AG04450 (cell line): ENCODE data around the gene CLK1. TPM values are rescaled to one million over a fixed set of nuclear protein-coding genes. Genes with fewer than 3 reads are reported as not detected.
A peak's percentile ranks its signal among the peaks of the same experiment; 100 is the strongest.

Experiments
- CTCF ChIA-PET: fragments of 300-600, 350-600 bp; formaldehyde crosslinking; extraction: SDS; loops from one replicate; lab custom pipeline; 2022; ENCODE audit warnings: antibody characterized with exemption, inconsistent platforms; lab: Charles Lee
- POLR2A ChIA-PET: fragments of 350-600 bp; formaldehyde crosslinking; extraction: SDS; loops from one replicate; lab custom pipeline; 2021; ENCODE audit warnings: antibody characterized with exemption, inconsistent platforms; lab: Yijun Ruan, JAX
- DNase-seq: peaks from one replicate; pipeline ENCODE4 v3.0.0-alpha.2; 2011; ENCODE audit warnings: low read depth, low spot score
- H3K27ac ChIP-seq: one replicate; pipeline ENCODE4 v1.5.1; 2012; ENCODE audit warnings: low read depth, low read length, control low read depth
- H3K27me3 ChIP-seq: one replicate; pipeline ENCODE4 v1.6.0; 2012; ENCODE audit warnings: low read length; ENCODE audit not compliant: control insufficient read depth, insufficient read depth
- H3K4me3 ChIP-seq: 2 replicates; pipeline ENCODE4 v1.5.1; 2011; ENCODE audit warnings: mild to moderate bottlenecking, low read depth, low read length, control low read depth
- H3K9me3 ChIP-seq: 2 replicates; pipeline ENCODE4 v1.5.1; 2012; ENCODE audit warnings: low read length; ENCODE audit not compliant: control insufficient read depth, insufficient read depth
- CTCF ChIP-seq: IDR thresholded peaks from 2 replicates; pipeline ENCODE4 v1.5.1; 2011; ENCODE audit warnings: low read depth, low read length, control low read depth, inconsistent platforms
- polyA plus RNA-seq: library from polyadenylated mRNA; depleted of rRNA; stranded (reverse); fragments of >200 nt; gene quantifications from 2 replicates; pipeline ENCODE4 v1.2.3, GENCODE V29; 2011

Gene CLK1
- polyA plus RNA-seq, 1 experiment, result 103 TPM

GRCh38 chr2:200862532-200863000, 1.9 kb downstream of the CLK1 start:
- H3K9me3 ChIP-seq, result no peaks in the 10 kb centered on the region
- ChIA-PET CTCF (no interaction called here), POLR2A (interaction anchor here (0.6 kb wide), 1 partner anchor 114 kb away, joined by 3 read pairs; no protein-coding TSS in a partner anchor)
- TF ChIP-seq CTCF, result no peak
- H3K27ac ChIP-seq, result no peak overlapping the region
- no peak for DNase-seq
- no peaks in the 10 kb centered on the region for H3K27me3 ChIP-seq
- peak overlapping the region; percentile 76 for H3K4me3 ChIP-seq

GRCh38 chr2:200861617-200862155, 2.8 kb downstream of the CLK1 start:
- Histone ChIP-seq H3K27me3 (no peaks in the 10 kb centered on the region), H3K27ac (no peak overlapping the region), H3K4me3 (peak overlapping the region; percentile 76), H3K9me3 (no peaks in the 10 kb centered on the region)
- POLR2A ChIA-PET, result interaction anchor here (0.6 to 0.7 kb wide), 2 partner anchors 113 to 1470 kb away, joined by 3 read pairs; no protein-coding TSS in a partner anchor
- CTCF ChIA-PET, result interaction anchor here (1.0 kb wide), 1 partner anchor 148 kb away, joined by 3 read pairs; no protein-coding TSS in a partner anchor
- TF ChIP-seq CTCF, result no peak
- DNase-seq, result no peak

GRCh38 chr2:200860092-200860795, 4.2 kb downstream of the CLK1 start:
- no peak for TF ChIP-seq CTCF
- Histone ChIP-seq H3K27ac (no peak overlapping the region), H3K27me3 (no peaks in the 10 kb centered on the region), H3K9me3 (no peaks in the 10 kb centered on the region), H3K4me3 (no peak overlapping the region)
- POLR2A ChIA-PET, result no interaction called here
- CTCF ChIA-PET, result no interaction called here
- no peak for DNase-seq

- ChIA-PET CTCF (no interaction called here), POLR2A (no interaction called here)
- Histone ChIP-seq H3K27ac (no peak overlapping the region), H3K4me3 (no peak overlapping the region), H3K27me3 (no peaks in the 10 kb centered on the region), H3K9me3 (no peaks in the 10 kb centered on the region)
- no peak for TF ChIP-seq CTCF
- no peak for DNase-seq
Observed at GRCh38 chr2:200856806-200857205, 7.7 kb downstream of the CLK1 start.

- no peak for DNase-seq
- CTCF ChIA-PET, result interaction anchor here (0.5 kb wide), 1 partner anchor 12 kb away, joined by 3 read pairs; no protein-coding TSS in a partner anchor
- H3K27me3 ChIP-seq, result no peaks in the 10 kb centered on the region
- no peak for TF ChIP-seq CTCF
- H3K9me3 ChIP-seq, result no peaks in the 10 kb centered on the region
- POLR2A ChIA-PET, result no interaction called here
- H3K4me3 ChIP-seq, result no peak overlapping the region
- H3K27ac ChIP-seq, result no peak overlapping the region
Observed at GRCh38 chr2:200852605-200853004, 11.9 kb downstream of the CLK1 start.
